CD14-positive monocyte (primary cell): ENCODE measurements around the gene TMEM91. TPM values are rescaled to one million over a fixed set of nuclear protein-coding genes. Genes with fewer than 3 reads are reported as not detected.

Source experiments
- DNase-seq, 3 donors: peaks; one replicate each; pipeline ENCODE4 v3.0.0-alpha.2; 2011 to 2022
- H2AFZ ChIP-seq: 2 replicates; pipeline ENCODE4 v1.6.0; 2012; ENCODE audit warnings: mild to moderate bottlenecking, low read depth, low read length, inconsistent platforms; ENCODE audit not compliant: insufficient read depth, poor library complexity, severe bottlenecking
- H3K27ac ChIP-seq, 2 donors: 1 replicate in 1 of 2; 2 replicates in 1 of 2; pipeline ENCODE4 v1.5.1; 2012 to 2013; ENCODE audit warnings: low read length in 2 of 2, control low read depth in 1 of 2, inconsistent platforms in 1 of 2, low read depth in 1 of 2, mild to moderate bottlenecking in 1 of 2
- H3K27me3 ChIP-seq, 2 donors: one replicate each; pipeline versions ENCODE4 v1.6.0 to v1.6.1; 2011 to 2013; ENCODE audit warnings: low read length in 2 of 2; ENCODE audit not compliant: control insufficient read depth in 2 of 2, insufficient read depth in 2 of 2
- H3K36me3 ChIP-seq, 2 donors: replicated peaks in 1 of 2; 1 replicate in 1 of 2; 2 replicates in 1 of 2; pipeline versions ENCODE4 v1.5.1 to v1.6.1; 2012 to 2013; ENCODE audit warnings: low read length in 2 of 2, control low read depth in 1 of 2, inconsistent platforms in 1 of 2, mild to moderate bottlenecking in 1 of 2; ENCODE audit not compliant: insufficient read depth in 2 of 2, control insufficient read depth in 1 of 2
- H3K4me1 ChIP-seq, 2 donors: 1 replicate in 1 of 2; 2 replicates in 1 of 2; pipeline versions ENCODE4 v1.5.1 to v1.6.1; 2012 to 2013; ENCODE audit warnings: low read length in 2 of 2, control low read depth in 1 of 2, inconsistent platforms in 1 of 2, mild to moderate bottlenecking in 1 of 2, moderate library complexity in 1 of 2; ENCODE audit not compliant: insufficient read depth in 2 of 2, control insufficient read depth in 1 of 2
- H3K4me2 ChIP-seq: replicated peaks from 2 replicates; pipeline ENCODE3; 2012; ENCODE audit warnings: low read length, moderate library complexity, mild to moderate bottlenecking; ENCODE audit not compliant: poor library complexity, severe bottlenecking; ENCODE audit errors: extremely low read depth
- H3K4me3 ChIP-seq, 3 experiments: fragments of 200-600 bp in 1 of 3; sonication (generic) in 1 of 3; replicated peaks in 1 of 3; 1 replicate in 2 of 3; 2 replicates in 1 of 3; pipeline ENCODE4 v1.5.1; 2011 to 2013; ENCODE audit warnings: low read length in 3 of 3, mild to moderate bottlenecking in 3 of 3, control low read depth in 2 of 3, low read depth in 2 of 3, inconsistent platforms in 1 of 3, moderate library complexity in 1 of 3
- H3K79me2 ChIP-seq: 2 replicates; pipeline ENCODE4 v1.6.0; 2012; ENCODE audit warnings: mild to moderate bottlenecking, control low read depth, inconsistent platforms, low read length, moderate library complexity; ENCODE audit not compliant: insufficient read depth
- H3K9ac ChIP-seq: 2 replicates; pipeline ENCODE4 v1.6.0; 2017; ENCODE audit warnings: low read length, mild to moderate bottlenecking; ENCODE audit not compliant: insufficient read depth, poor library complexity, severe bottlenecking
- H3K9me3 ChIP-seq, 2 donors: replicated peaks in 1 of 2; 1 replicate in 1 of 2; 2 replicates in 1 of 2; pipeline versions ENCODE4 v1.5.1 to v1.6.1; 2012 to 2013; ENCODE audit warnings: low read length in 2 of 2, control low read depth in 1 of 2; ENCODE audit not compliant: control insufficient read depth in 1 of 2, insufficient read depth in 1 of 2
- H4K20me1 ChIP-seq: 2 replicates; pipeline ENCODE4 v1.6.0; 2012; ENCODE audit warnings: mild to moderate bottlenecking, low read length, control low read depth, moderate library complexity; ENCODE audit not compliant: insufficient read depth
- H3K27ac Mint-ChIP-seq, 7 donors: one replicate each; pipeline ENCODE4 v1.8.0; 2020; ENCODE audit warnings: mild to moderate bottlenecking in 7 of 7, mixed read lengths in 7 of 7, moderate library complexity in 6 of 7, inconsistent platforms in 2 of 7
- H3K27me3 Mint-ChIP-seq, 3 donors: one replicate each; pipeline ENCODE4 v1.8.0; 2021 to 2022; ENCODE audit warnings: low read depth in 3 of 3, mild to moderate bottlenecking in 3 of 3, mixed read lengths in 3 of 3, moderate library complexity in 3 of 3, inconsistent platforms in 1 of 3
- H3K36me3 Mint-ChIP-seq, 2 donors: one replicate each; pipeline ENCODE4 v1.8.0; 2020; ENCODE audit warnings: mixed read lengths in 2 of 2, inconsistent platforms in 1 of 2, mild to moderate bottlenecking in 1 of 2
- H3K4me1 Mint-ChIP-seq: one replicate; pipeline ENCODE4 v1.8.0; 2020; ENCODE audit warnings: mild to moderate bottlenecking, mixed read lengths
- H3K4me3 Mint-ChIP-seq, 2 donors: one replicate each; pipeline ENCODE4 v1.8.0; 2020; ENCODE audit warnings: mild to moderate bottlenecking in 2 of 2, mixed read lengths in 2 of 2, moderate library complexity in 1 of 2
- H3K9me3 Mint-ChIP-seq, 7 donors: one replicate each; pipeline ENCODE4 v1.8.0; 2020 to 2022; ENCODE audit warnings: mixed read lengths in 7 of 7, mild to moderate bottlenecking in 6 of 7, moderate library complexity in 6 of 7, inconsistent platforms in 2 of 7
- WGBS: methylation state at CpG from one replicate; pipeline ENCODE4 v1.1.5; 2013; ENCODE audit warnings: missing lambda C conversion rate; ENCODE audit not compliant: insufficient coverage; 5-methylcytosine and 5-hydroxymethylcytosine counted together
- intact Hi-C, 2 donors: fragments of 100-400 bp; cut with micrococcal nuclease; formaldehyde crosslinking; loops; one replicate each; pipeline versions ENCODE4 v1.15.0 to v1.15.1; 2023
- polyA plus RNA-seq, 3 donors: library from polyadenylated mRNA; depleted of rRNA in 1 of 3; unstranded in 2 of 3; stranded (reverse) in 1 of 3; fragments of 300-500 nt in 2 of 3; fragments of >200 nt in 1 of 3; fragmentation: Illumina TruSeq in 2 of 3; gene quantifications; 1 replicate in 2 of 3; 2 replicates in 1 of 3; pipeline ENCODE4 v1.2.3, GENCODE V29; 2012 to 2021
- TF ChIP-seq, protein P1 (sequence below): fragments of 200-600 bp; IDR thresholded peaks from one replicate; pipeline ENCODE4 v1.8.0; 2022; ENCODE audit warnings: antibody characterized with exemption, mild to moderate bottlenecking

The TMEM91 gene
- polyA plus RNA-seq, 3 donors = 29.1 to 103 (median 34.9) TPM

DNA sequence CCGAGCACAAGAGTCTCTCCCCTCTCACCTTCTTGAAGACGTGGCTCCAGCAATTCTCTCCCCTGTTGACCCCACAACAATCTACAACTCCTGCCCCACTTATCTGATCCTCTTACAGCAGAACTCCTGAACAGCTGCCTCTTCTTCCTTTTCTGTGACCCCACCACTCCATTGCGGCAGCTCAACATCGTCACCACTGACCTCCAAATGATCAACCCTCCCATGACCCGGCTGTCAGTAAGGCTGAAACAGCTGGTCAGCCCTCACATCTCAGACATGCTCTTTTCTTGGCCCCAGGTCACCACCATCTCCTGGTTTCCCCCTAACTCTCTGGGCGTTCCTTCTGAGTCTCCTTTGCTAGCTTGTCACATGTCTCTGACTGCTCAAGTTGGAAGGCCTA, 19.0 kb downstream of the TMEM91 start:
- Mint-ChIP-seq H3K27me3 (peaks cover 0 to under 1% (median 0%) of the 10 kb centered on the region in 3 donors), H3K4me1 (peaks cover 34% of the 10 kb centered on the region), H3K9me3 (peaks cover 0 to 5% (median 0%) of the 10 kb centered on the region in 7 donors), H3K27ac (peak overlapping the region in 6 of 7 donors; percentile 4 to 69 (median 50)), H3K4me3 (no peak overlapping the region), H3K36me3 (peaks cover 19 to 38% of the 10 kb centered on the region in 2 donors)
- Histone ChIP-seq H3K79me2 (peaks cover 55% of the 10 kb centered on the region), H3K4me3 (no peak overlapping the region), H4K20me1 (no peaks in the 10 kb centered on the region), H3K9me3 (no peaks in the 10 kb centered on the region), H3K9ac (no peak overlapping the region), H3K4me2 (no peak overlapping the region), H3K27me3 (no peaks in the 10 kb centered on the region), H3K4me1 (peaks cover 29 to 30% of the 10 kb centered on the region in 2 donors), H3K27ac (peak overlapping the region in 1 of 2 donors; percentile 22), H3K36me3 (peaks cover 18 to 22% of the 10 kb centered on the region in 2 donors), H2AFZ (no peak overlapping the region)
- DNase-seq = no peak
- 73% methylated on average over 6 of the region's 6 CpGs for whole genome bisulfite sequencing
- intact Hi-C loops = loop anchor here in 1 of 2 donors (5.0 kb wide), 2 partner anchors 33 to 37 kb away; partner anchors contain the start of gene B9D2
- TF ChIP-seq, protein P1, sequence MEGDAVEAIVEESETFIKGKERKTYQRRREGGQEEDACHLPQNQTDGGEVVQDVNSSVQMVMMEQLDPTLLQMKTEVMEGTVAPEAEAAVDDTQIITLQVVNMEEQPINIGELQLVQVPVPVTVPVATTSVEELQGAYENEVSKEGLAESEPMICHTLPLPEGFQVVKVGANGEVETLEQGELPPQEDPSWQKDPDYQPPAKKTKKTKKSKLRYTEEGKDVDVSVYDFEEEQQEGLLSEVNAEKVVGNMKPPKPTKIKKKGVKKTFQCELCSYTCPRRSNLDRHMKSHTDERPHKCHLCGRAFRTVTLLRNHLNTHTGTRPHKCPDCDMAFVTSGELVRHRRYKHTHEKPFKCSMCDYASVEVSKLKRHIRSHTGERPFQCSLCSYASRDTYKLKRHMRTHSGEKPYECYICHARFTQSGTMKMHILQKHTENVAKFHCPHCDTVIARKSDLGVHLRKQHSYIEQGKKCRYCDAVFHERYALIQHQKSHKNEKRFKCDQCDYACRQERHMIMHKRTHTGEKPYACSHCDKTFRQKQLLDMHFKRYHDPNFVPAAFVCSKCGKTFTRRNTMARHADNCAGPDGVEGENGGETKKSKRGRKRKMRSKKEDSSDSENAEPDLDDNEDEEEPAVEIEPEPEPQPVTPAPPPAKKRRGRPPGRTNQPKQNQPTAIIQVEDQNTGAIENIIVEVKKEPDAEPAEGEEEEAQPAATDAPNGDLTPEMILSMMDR = no peak

DNA sequence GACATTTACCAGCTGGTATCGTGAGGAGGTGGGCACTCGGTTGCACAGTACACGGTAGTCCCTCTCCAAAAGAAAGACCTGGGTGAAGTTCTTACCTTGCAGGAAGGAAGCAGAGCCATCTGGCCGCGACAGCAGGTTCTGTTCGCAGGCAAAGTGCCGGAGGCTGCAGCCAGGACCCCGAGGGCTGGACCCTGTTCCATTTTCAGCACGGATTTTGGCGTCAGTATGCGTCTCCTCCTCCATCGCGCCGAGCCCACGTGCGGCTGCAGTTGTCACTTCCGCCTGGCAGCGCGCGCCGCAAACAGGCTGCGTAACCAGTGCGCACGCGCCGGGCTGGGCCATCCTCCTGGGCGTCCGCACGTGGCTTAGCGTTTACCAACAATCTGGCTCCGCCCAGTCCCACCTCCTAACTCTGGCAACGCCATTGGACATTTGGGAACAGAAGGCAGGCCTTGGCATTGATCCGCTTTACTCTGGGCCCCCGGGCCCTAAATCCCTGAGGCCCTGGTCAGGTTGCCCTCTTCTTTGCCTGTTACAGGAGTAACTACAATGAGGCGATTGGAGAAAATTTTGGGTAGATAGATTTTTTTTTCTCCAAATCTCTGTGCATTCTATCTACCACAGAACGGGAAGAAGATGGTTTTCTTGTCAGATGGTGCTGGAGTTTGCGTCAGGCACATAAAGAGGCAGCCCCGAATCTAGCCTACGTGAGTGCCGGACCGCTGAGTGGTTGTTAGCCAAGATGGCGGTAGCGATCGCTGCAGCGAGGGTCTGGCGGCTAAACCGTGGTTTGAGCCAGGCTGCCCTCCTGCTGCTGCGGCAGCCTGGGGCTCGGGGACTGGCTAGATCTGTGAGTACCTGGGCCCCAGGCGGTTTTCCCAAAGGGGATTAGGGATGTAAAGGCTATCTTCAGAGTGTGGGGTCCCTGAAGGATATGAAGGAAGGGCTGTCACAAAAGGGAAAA, 21.0 kb downstream of the TMEM91 start, which contains the start of the genes BCKDHA and EXOSC5:
Gene BCKDHA (plus strand): TSS at position 733 of the 964 bp plus-strand sequence. CDS start 10 bp downstream, at position 743.
Gene EXOSC5 (minus strand): TSS at position 274 of the 964 bp plus-strand sequence. CDS start 31 bp downstream, at position 243.
- peak within 1 kb of the TSS; percentile 80 to 97 for H3K27ac ChIP-seq
- H3K9me3 ChIP-seq = no peaks in the 10 kb centered on the region
- WGBS = under 1% methylated on average over 46 of the region's 50 CpGs
- Mint-ChIP-seq H3K27me3 (no peaks in the 10 kb centered on the region), H3K4me1 (peaks cover 42% of the 10 kb centered on the region), H3K4me3 (peak within 1 kb of the TSS; percentile 97), H3K9me3 (peaks cover 0 to 5% (median 0%) of the 10 kb centered on the region in 7 donors), H3K27ac (peak within 1 kb of the TSS; percentile 98 to 100 (median 99)), H3K36me3 (peaks cover 11 to 32% of the 10 kb centered on the region in 2 donors)
- H3K4me2 ChIP-seq = peak within 1 kb of the TSS; percentile 88
- H2AFZ ChIP-seq = peak within 1 kb of the TSS; percentile 91
- peaks cover 29 to 30% of the 10 kb centered on the region in 2 donors for H3K4me1 ChIP-seq
- peak within 1 kb of the TSS; percentile 87 to 95 (median 95) for H3K4me3 ChIP-seq
- TF ChIP-seq, protein P1 = no peak
- H3K79me2 ChIP-seq = peaks cover 73% of the 10 kb centered on the region
- DNase-seq = peak; percentile 100
- peaks cover 7% of the 10 kb centered on the region for H4K20me1 ChIP-seq
- H3K9ac ChIP-seq = peak within 1 kb of the TSS; percentile 87
- intact Hi-C loops = loop anchor here (1.0 to 5.0 kb wide), 4 partner anchors 33 to 43 kb away; partner anchors contain the start of gene B9D2 (in 2 of the 2)
- H3K27me3 ChIP-seq = no peaks in the 10 kb centered on the region
- H3K36me3 ChIP-seq = peaks cover 11 to 13% of the 10 kb centered on the region in 2 donors
